ENCODE measurements around the gene TCF15. TPM values are rescaled to one million over a fixed set of nuclear protein-coding genes. Genes with fewer than 3 reads are reported as not detected.
A peak's percentile ranks its signal among the peaks of the same experiment; 100 is the strongest.

The TCF15 gene
- total and polyA plus RNA-seq, 2 of the 13 experiments (the other 11 are each of a cell fraction or from before 2014, with no cell fraction given): not detected

- FAIRE-seq: no peak
- no peaks in the 10 kb centered on the region for H3K36me3 ChIP-seq (replicated peaks in 1 of 2; ENCODE audit: control insufficient read depth in 1 of 2, insufficient read depth in 2 of 2, low read length in 2 of 2)
- H3K4me2 ChIP-seq (ENCODE audit: low read depth, low read length): no peak overlapping the region
- no peak for TF ChIP-seq HOXA9 (CRISPR knock-in tag; IDR thresholded peaks at IDR 0.05; ENCODE audit: borderline replicate concordance)
- peak; percentile 66; the same call in 1 of the 2 replicates for TF ChIP-seq ZNF629 (CRISPR knock-in tag; conservative IDR thresholded peaks at IDR 0.05)
- H3K79me2 ChIP-seq (ENCODE audit: insufficient read depth, low read length): no peaks in the 10 kb centered on the region
- no TSS peak for BruUV-seq (replicated peaks)
- H3K4me1 ChIP-seq (ENCODE audit: insufficient read depth, low read length): peaks cover 14% of the 10 kb centered on the region
- CTCF ChIA-PET (ENCODE audit: low intra/inter-chr PET ratio, low total read pairs): no interaction called here
- H2AFZ ChIP-seq (ENCODE audit: low read length): no peak overlapping the region
- no peak overlapping the region for H3K27ac ChIP-seq (ENCODE audit: extremely low read length, insufficient read depth, low read length)
- intact Hi-C loops (cut with micrococcal nuclease; ENCODE audit: unreplicated experiment): no loop called here
- no peak for ATAC-seq
- 19% methylated on average over 3 of the region's 3 CpGs for WGBS (ENCODE audit: low lambda C conversion rate)
- H3K27me3 ChIP-seq (ENCODE audit: control insufficient read depth in 1 of 2, insufficient read depth in 2 of 2, low read length in 2 of 2): peaks cover 9 to 31% of the 10 kb centered on the region in 2 experiments; a peak in 3 of 5 replicates
- no peak overlapping the region for H3K4me3 ChIP-seq (replicated peaks in 1 of 3; ENCODE audit: insufficient read depth in 1 of 3, low read depth in 2 of 3, low read length in 3 of 3)
- DNase-seq (ENCODE audit: low spot score): no peak
- no peak overlapping the region for H3K9ac ChIP-seq (ENCODE audit: insufficient read depth, low read depth, low read length)
- POLR2A ChIA-PET: no interaction called here
- H3K9me3 ChIP-seq (ENCODE audit: low read length): no peaks in the 10 kb centered on the region
- in situ Hi-C loops (cut with HindIII; ENCODE audit: extremely low pct_ligation_motif_present, low pct_unique_long_range_greater_than_20kb): no loop called here
- no peaks in the 10 kb centered on the region for H4K20me1 ChIP-seq (ENCODE audit: insufficient read depth, low read length)
Measured at GRCh38 chr20:558117-558516, 52.0 kb downstream of the TCF15 start.

DNA sequence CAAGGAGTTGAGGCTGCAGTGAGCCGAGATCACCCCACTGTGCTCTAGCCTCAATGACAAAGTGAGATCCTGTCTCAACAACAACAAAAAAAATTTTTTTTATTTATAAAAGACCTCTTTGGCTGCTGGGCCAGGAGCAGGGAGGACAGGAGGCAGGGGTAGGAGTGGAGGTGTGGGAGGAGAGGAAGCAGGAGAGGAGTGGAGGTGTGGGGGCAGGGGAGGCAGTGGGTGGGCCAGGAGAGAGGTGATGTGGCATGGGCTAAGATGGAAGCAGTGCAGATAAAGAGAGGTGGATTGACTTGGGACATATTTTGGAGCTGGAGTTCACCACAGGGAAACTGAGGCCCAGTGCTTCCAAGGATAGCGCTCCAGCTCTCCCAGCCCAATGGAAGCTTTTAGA lies 53.1 kb downstream of the TCF15 start:
- Histone ChIP-seq H3K27ac (ENCODE audit: extremely low read length, insufficient read depth, low read length) (no peak overlapping the region), H3K9ac (ENCODE audit: insufficient read depth, low read depth, low read length) (no peak overlapping the region), H2AFZ (ENCODE audit: low read length) (no peak overlapping the region), H3K9me3 (ENCODE audit: low read length) (no peaks in the 10 kb centered on the region), H3K36me3 (replicated peaks in 1 of 2; ENCODE audit: control insufficient read depth in 1 of 2, insufficient read depth in 2 of 2, low read length in 2 of 2) (no peaks in the 10 kb centered on the region), H3K4me2 (ENCODE audit: low read depth, low read length) (no peak overlapping the region), H3K4me3 (replicated peaks in 1 of 3; ENCODE audit: insufficient read depth in 1 of 3, low read depth in 2 of 3, low read length in 3 of 3) (no peak overlapping the region), H3K27me3 (ENCODE audit: control insufficient read depth in 1 of 2, insufficient read depth in 2 of 2, low read length in 2 of 2) (peaks cover 6 to 20% of the 10 kb centered on the region in 2 experiments; a peak in 3 of 5 replicates), H3K79me2 (ENCODE audit: insufficient read depth, low read length) (no peaks in the 10 kb centered on the region), H3K4me1 (ENCODE audit: insufficient read depth, low read length) (peaks cover 14% of the 10 kb centered on the region), H4K20me1 (ENCODE audit: insufficient read depth, low read length) (no peaks in the 10 kb centered on the region)
- intact Hi-C loops (cut with micrococcal nuclease; ENCODE audit: unreplicated experiment): no loop called here
- CTCF ChIA-PET (ENCODE audit: low intra/inter-chr PET ratio, low total read pairs): no interaction called here
- ATAC-seq (no peak), DNase-seq (ENCODE audit: low spot score) (no peak), FAIRE-seq (no peak)
- 83% methylated on average over 2 of the region's 2 CpGs for WGBS (ENCODE audit: low lambda C conversion rate)
- no TSS peak for BruUV-seq (replicated peaks)
- in situ Hi-C loops (cut with HindIII; ENCODE audit: extremely low pct_ligation_motif_present, low pct_unique_long_range_greater_than_20kb): no loop called here
- POLR2A ChIA-PET: no interaction called here
- TF ChIP-seq, protein P1, sequence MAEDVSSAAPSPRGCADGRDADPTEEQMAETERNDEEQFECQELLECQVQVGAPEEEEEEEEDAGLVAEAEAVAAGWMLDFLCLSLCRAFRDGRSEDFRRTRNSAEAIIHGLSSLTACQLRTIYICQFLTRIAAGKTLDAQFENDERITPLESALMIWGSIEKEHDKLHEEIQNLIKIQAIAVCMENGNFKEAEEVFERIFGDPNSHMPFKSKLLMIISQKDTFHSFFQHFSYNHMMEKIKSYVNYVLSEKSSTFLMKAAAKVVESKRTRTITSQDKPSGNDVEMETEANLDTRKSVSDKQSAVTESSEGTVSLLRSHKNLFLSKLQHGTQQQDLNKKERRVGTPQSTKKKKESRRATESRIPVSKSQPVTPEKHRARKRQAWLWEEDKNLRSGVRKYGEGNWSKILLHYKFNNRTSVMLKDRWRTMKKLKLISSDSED (CRISPR knock-in tag; IDR thresholded peaks at IDR 0.05): no peak
- no peak for TF ChIP-seq ZFP91 (CRISPR knock-in tag; IDR thresholded peaks at IDR 0.05; ENCODE audit: borderline replicate concordance)
- TF ChIP-seq JARID2 (CRISPR knock-in tag; IDR thresholded peaks at IDR 0.05; ENCODE audit: insufficient replicate concordance): no peak
- no peak for TF ChIP-seq MEIS2 (CRISPR knock-in tag; IDR thresholded peaks at IDR 0.05)
- TF ChIP-seq ETV6 (CRISPR knock-in tag; conservative IDR thresholded peaks at IDR 0.05): no peak
- TF ChIP-seq, protein P2, sequence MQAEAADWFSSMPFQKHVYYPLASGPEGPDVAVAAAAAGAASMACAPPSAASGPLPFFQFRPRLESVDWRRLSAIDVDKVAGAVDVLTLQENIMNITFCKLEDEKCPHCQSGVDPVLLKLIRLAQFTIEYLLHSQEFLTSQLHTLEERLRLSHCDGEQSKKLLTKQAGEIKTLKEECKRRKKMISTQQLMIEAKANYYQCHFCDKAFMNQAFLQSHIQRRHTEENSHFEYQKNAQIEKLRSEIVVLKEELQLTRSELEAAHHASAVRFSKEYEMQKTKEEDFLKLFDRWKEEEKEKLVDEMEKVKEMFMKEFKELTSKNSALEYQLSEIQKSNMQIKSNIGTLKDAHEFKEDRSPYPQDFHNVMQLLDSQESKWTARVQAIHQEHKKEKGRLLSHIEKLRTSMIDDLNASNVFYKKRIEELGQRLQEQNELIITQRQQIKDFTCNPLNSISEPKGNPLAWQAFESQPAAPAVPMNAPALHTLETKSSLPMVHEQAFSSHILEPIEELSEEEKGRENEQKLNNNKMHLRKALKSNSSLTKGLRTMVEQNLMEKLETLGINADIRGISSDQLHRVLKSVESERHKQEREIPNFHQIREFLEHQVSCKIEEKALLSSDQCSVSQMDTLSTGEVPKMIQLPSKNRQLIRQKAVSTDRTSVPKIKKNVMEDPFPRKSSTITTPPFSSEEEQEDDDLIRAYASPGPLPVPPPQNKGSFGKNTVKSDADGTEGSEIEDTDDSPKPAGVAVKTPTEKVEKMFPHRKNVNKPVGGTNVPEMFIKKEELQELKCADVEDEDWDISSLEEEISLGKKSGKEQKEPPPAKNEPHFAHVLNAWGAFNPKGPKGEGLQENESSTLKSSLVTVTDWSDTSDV (CRISPR knock-in tag; IDR thresholded peaks at IDR 0.05): no peak
- no peak for TF ChIP-seq U2AF1 (optimal IDR thresholded peaks at IDR 0.05; ENCODE audit: low read depth, low read length)
- no peak for TF ChIP-seq MED1 (CRISPR knock-in tag; IDR thresholded peaks at IDR 0.05)
- TF ChIP-seq ZFP37 (CRISPR knock-in tag; IDR thresholded peaks at IDR 0.05; ENCODE audit: borderline replicate concordance): no peak

All from HepG2 (cell line).